Activated CD4-positive, alpha-beta memory T cell treated with anti-CD3 and anti-CD28 coated beads, Interleukin-2, amount 10 ng/mL, durations not matched to agents 7 days and 5 days (primary cell): ENCODE data around the gene NACC2. TPM values are rescaled to one million over a fixed set of nuclear protein-coding genes. Genes with fewer than 3 reads are reported as not detected.
"Not testable (repeated sequence)": the region's sequence is repeated elsewhere in the genome, so short reads cannot be mapped to it uniquely, and the experiment has no call there.

Experiments used
- CTCF ChIA-PET: fragments of 350-600 bp; sonication (Branson Sonifier 250); formaldehyde crosslinking; loops from one replicate; lab custom pipeline; 2021; ENCODE audit warnings: antibody characterized with exemption, inconsistent platforms; lab: Charles Lee
- POLR2A ChIA-PET: fragments of 350-600 bp; sonication (Branson Sonifier 250); formaldehyde crosslinking; loops from one replicate; lab custom pipeline; 2021; ENCODE audit warnings: antibody characterized with exemption; lab: Charles Lee
- DNase-seq: peaks from one replicate; pipeline ENCODE4 v3.0.0-alpha.2; 2020
- H3K27ac Mint-ChIP-seq: one replicate; pipeline ENCODE4 v1.8.0; 2021; ENCODE audit warnings: mild to moderate bottlenecking, mixed read lengths
- H3K27me3 Mint-ChIP-seq: one replicate; pipeline ENCODE4 v1.8.0; 2021; ENCODE audit warnings: mixed read lengths
- H3K36me3 Mint-ChIP-seq: one replicate; pipeline ENCODE4 v1.8.0; 2021; ENCODE audit warnings: low read depth, mixed read lengths
- H3K4me1 Mint-ChIP-seq: one replicate; pipeline ENCODE4 v1.8.0; 2021; ENCODE audit warnings: mixed read lengths
- H3K4me3 Mint-ChIP-seq: one replicate; pipeline ENCODE4 v1.8.0; 2021; ENCODE audit warnings: mild to moderate bottlenecking, mixed read lengths
- H3K9me3 Mint-ChIP-seq: one replicate; pipeline ENCODE4 v1.8.0; 2021; ENCODE audit warnings: mixed read lengths
- total RNA-seq, 2 experiments: library from RNA; stranded (reverse); gene quantifications; one replicate each; pipeline ENCODE4 v1.2.3, GENCODE V29; 2021

Gene NACC2
- total RNA-seq, 2 experiments from 2014 or later = 8.1 to 8.7 TPM

GRCh38 chr9:136075881-136076678 is 19.0 kb downstream of the NACC2 start:
- CTCF ChIA-PET = no interaction called here
- Mint-ChIP-seq H3K27ac (no peak overlapping the region), H3K4me3 (no peak overlapping the region), H3K27me3 (no peaks in the 10 kb centered on the region), H3K9me3 (no peaks in the 10 kb centered on the region), H3K4me1 (peaks cover 3% of the 10 kb centered on the region), H3K36me3 (no peaks in the 10 kb centered on the region)
- no peak for DNase-seq
- POLR2A ChIA-PET = no interaction called here

- CTCF ChIA-PET = no interaction called here
- Mint-ChIP-seq H3K27me3 (no peaks in the 10 kb centered on the region), H3K9me3 (no peaks in the 10 kb centered on the region), H3K36me3 (no peaks in the 10 kb centered on the region), H3K4me3 (no peak overlapping the region), H3K27ac (no peak overlapping the region), H3K4me1 (peaks cover 3% of the 10 kb centered on the region)
- POLR2A ChIA-PET = no interaction called here
- no peak for DNase-seq
Measured at GRCh38 chr9:136075134-136075841, 19.8 kb downstream of the NACC2 start.

DNA sequence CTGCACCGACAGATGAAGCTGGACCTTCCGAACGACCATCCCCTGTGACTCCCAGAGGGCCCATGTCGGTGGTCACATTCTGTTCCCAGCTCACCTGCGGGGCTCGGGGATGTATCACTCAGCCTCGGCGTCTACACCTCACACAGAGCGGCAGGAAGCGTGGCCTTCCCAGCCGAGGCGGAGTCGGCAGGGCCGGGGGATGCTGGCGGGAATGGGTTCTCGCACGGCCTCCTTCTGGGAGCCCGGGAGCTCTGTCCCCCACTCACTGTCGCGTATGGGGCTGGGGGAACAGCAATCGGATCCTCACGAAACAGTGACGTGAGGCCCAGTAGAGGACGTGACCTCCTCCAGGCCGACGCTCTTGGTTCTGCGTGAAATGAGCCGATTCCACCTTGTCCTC is 20.4 kb downstream of the NACC2 start:
- ChIA-PET POLR2A (no interaction called here), CTCF (no interaction called here)
- no peak for DNase-seq
- Mint-ChIP-seq H3K4me1 (peaks cover 3% of the 10 kb centered on the region), H3K27me3 (no peaks in the 10 kb centered on the region), H3K27ac (no peak overlapping the region), H3K36me3 (no peaks in the 10 kb centered on the region), H3K9me3 (no peaks in the 10 kb centered on the region), H3K4me3 (no peak overlapping the region)

DNA sequence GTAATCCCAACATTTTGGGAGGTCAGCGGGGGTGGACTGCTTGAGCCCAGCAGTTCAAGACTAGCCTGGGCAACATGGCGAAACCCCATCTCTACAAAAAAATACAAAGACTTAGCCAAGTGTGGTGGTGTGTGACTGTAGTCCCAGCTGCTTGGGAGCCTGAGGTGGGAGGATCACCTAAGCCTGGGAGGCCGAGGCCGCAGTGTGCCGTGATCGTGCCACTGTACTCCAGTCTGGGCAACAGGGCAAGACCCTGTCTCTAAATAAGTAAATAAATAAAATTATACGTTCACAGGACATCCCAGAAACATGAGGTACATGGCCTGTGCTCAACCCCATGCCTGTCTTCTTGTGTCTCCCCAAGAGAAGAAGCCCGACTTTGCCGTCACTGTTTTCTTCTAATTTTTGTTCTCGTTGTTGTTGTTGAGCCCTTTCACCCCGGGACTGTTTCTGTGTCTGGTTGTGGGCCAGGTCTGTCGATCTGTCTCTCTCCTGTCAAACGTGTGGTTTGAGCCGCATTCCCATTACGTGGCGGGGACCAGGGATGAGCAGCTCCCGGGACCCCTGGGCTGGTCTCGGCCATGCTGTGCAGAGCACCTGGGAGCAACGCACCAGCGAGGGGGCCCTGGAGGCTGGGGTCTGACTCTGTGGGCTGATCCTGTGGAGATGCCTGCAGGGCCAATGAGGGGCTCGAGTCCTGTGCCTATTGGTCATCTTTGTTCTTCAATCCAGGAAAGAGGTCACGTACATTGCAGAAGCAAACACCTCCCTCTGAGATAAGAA is 32.2 kb downstream of the NACC2 start:
- Mint-ChIP-seq H3K4me1 (no peaks in the 10 kb centered on the region), H3K36me3 (peaks cover 4% of the 10 kb centered on the region), H3K9me3 (no peaks in the 10 kb centered on the region), H3K27ac (no peak overlapping the region), H3K27me3 (no peaks in the 10 kb centered on the region), H3K4me3 (no peak overlapping the region)
- ChIA-PET CTCF (no interaction called here), POLR2A (no interaction called here)
- no peak for DNase-seq

GRCh38 chr9:136061916-136062315 is 33.2 kb downstream of the NACC2 start:
- DNase-seq, H3K9me3 Mint-ChIP-seq, H3K36me3 Mint-ChIP-seq, H3K4me1 Mint-ChIP-seq, H3K27ac Mint-ChIP-seq, H3K27me3 Mint-ChIP-seq, POLR2A ChIA-PET, CTCF ChIA-PET, H3K4me3 Mint-ChIP-seq: not testable (repeated sequence)

GRCh38 chr9:136061405-136061804 is 33.7 kb downstream of the NACC2 start:
- no peak for DNase-seq
- POLR2A ChIA-PET = no interaction called here
- CTCF ChIA-PET = no interaction called here
- H3K27ac Mint-ChIP-seq = no peak overlapping the region
- H3K4me3 Mint-ChIP-seq = no peak overlapping the region
- peaks cover under 1% of the 10 kb centered on the region for H3K36me3 Mint-ChIP-seq
- no peaks in the 10 kb centered on the region for H3K4me1 Mint-ChIP-seq
- H3K27me3 Mint-ChIP-seq = no peaks in the 10 kb centered on the region
- no peaks in the 10 kb centered on the region for H3K9me3 Mint-ChIP-seq

- H3K27me3 Mint-ChIP-seq = no peaks in the 10 kb centered on the region
- H3K36me3 Mint-ChIP-seq = no peaks in the 10 kb centered on the region
- no peak overlapping the region for H3K27ac Mint-ChIP-seq
- no peaks in the 10 kb centered on the region for H3K4me1 Mint-ChIP-seq
- no peak for DNase-seq
- no peak overlapping the region for H3K4me3 Mint-ChIP-seq
- H3K9me3 Mint-ChIP-seq = no peaks in the 10 kb centered on the region
- ChIA-PET POLR2A (no interaction called here), CTCF (no interaction called here)
Measured at GRCh38 chr9:136060671-136061371, 34.3 kb downstream of the NACC2 start.

DNA sequence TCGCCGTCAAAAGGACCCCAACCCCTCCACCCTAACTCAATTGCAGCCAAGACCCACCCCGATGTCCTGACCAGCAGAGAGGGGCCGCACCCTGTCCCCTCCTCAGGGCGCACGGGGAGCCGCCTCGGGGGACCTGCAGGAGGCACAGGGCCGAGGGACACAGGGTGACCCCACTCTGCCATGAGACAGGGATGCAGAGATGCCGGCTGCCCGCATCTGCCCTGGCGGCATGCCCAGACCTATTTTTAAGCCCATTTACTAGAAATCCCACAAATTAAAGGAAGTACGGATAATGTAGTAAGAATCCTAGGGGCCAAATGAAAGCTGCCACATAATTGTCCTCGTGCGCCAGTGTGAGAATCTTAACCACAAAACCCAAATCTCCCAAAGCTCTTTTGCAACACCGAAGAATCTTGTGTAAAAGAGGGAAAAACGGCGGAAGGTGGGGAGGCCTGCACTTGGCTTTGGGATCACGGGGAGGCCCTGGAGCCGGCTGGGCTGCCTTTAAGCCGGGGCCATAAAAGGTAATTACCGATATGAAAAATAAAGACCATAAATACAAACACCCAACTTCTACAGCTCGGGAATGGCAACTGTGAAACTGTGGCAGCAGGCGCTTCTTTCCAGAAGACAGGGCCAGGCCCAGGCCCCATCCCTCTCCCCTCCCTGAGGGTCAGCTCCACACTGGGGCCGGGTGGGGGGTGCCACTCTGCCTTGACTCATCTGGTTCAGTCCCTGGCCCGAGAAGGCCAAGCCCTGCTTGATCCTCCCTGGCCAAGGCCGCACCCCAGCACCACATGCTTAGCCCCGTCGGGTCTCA is 35.0 kb downstream of the NACC2 start:
- no peak overlapping the region for H3K4me3 Mint-ChIP-seq
- no peaks in the 10 kb centered on the region for H3K4me1 Mint-ChIP-seq
- POLR2A ChIA-PET = no interaction called here

GRCh38 chr9:136059321-136059791 is 35.7 kb downstream of the NACC2 start:
- Mint-ChIP-seq H3K9me3 (no peaks in the 10 kb centered on the region), H3K27me3 (no peaks in the 10 kb centered on the region), H3K4me3 (no peak overlapping the region), H3K36me3 (no peaks in the 10 kb centered on the region), H3K4me1 (no peaks in the 10 kb centered on the region), H3K27ac (no peak overlapping the region)
- no peak for DNase-seq
- POLR2A ChIA-PET = no interaction called here
- CTCF ChIA-PET = no interaction called here

More for the DNA sequence above, 35.0 kb downstream of the NACC2 start:
- CTCF ChIA-PET = no interaction called here
- H3K9me3 Mint-ChIP-seq = no peaks in the 10 kb centered on the region
- H3K36me3 Mint-ChIP-seq = no peaks in the 10 kb centered on the region
- DNase-seq = no peak
- H3K27ac Mint-ChIP-seq = no peak overlapping the region
- H3K27me3 Mint-ChIP-seq = no peaks in the 10 kb centered on the region

DNA sequence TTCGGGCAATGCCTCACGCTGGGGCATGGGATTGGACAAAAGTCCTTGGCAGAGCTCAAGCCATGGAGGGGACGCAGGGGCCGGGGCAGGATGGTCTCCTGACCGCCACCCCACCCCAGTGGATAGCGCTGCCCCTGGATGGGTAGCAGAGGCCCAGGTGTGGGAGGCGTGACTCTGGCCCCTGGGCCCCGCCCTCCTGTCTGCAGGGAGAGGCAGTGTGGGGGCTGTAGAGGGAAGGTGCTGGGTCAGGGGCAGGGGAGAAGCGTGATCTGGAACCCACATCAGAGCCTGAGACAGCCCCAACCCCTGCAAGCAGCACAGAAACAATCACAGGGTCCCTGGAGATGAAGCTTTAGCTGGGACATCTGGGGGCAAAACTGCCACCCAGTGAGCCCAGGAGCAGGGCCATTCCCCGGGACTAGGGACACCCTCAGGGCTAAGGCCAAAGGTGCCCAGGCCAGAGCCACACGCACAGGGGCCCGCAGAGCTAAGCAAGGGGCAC is 36.2 kb downstream of the NACC2 start:
- H3K4me1 Mint-ChIP-seq = no peaks in the 10 kb centered on the region
- H3K27me3 Mint-ChIP-seq = no peaks in the 10 kb centered on the region
- no peak for DNase-seq
- H3K36me3 Mint-ChIP-seq = no peaks in the 10 kb centered on the region
- ChIA-PET CTCF (no interaction called here), POLR2A (no interaction called here)
- H3K27ac Mint-ChIP-seq = no peak overlapping the region
- H3K9me3 Mint-ChIP-seq = no peaks in the 10 kb centered on the region
- H3K4me3 Mint-ChIP-seq = no peak overlapping the region

- no peaks in the 10 kb centered on the region for H3K4me1 Mint-ChIP-seq
- H3K4me3 Mint-ChIP-seq = no peak overlapping the region
- H3K27me3 Mint-ChIP-seq = no peaks in the 10 kb centered on the region
- no peaks in the 10 kb centered on the region for H3K36me3 Mint-ChIP-seq
- ChIA-PET POLR2A (no interaction called here), CTCF (no interaction called here)
- no peaks in the 10 kb centered on the region for H3K9me3 Mint-ChIP-seq
- DNase-seq = no peak
- no peak overlapping the region for H3K27ac Mint-ChIP-seq
Measured at GRCh38 chr9:136058084-136058483, 37.0 kb downstream of the NACC2 start.
